Body of pancreas (tissue), 4 donors: ENCODE results near the gene TTLL11.

Source experiments
- CTCF ChIP-seq, 7 experiments: fragments of 450-650 bp in 4 of 7; fragments of 200-600 bp in 3 of 7; sonication (generic) in 3 of 7; IDR thresholded peaks; one replicate each; pipeline ENCODE4 v1.5.1; 2016 to 2019; ENCODE audit warnings: antibody characterized with exemption in 7 of 7
- POLR2A ChIP-seq, 3 donors: fragments of 450-650 bp; IDR thresholded peaks; one replicate each; pipeline ENCODE4 v1.6.1; 2016; ENCODE audit warnings: antibody characterized with exemption in 3 of 3, mild to moderate bottlenecking in 2 of 3

GRCh38 chr9:121816845-121817450, 276.2 kb downstream of the TTLL11 start:
- TF ChIP-seq CTCF (IDR thresholded peaks at IDR 0.05): no peak
- TF ChIP-seq POLR2A (IDR thresholded peaks at IDR 0.05): no peak
